ENCODE results near the gene APLP2.
A peak's percentile ranks its signal among the peaks of the same experiment; 100 is the strongest.

APLP2 gene

DNA sequence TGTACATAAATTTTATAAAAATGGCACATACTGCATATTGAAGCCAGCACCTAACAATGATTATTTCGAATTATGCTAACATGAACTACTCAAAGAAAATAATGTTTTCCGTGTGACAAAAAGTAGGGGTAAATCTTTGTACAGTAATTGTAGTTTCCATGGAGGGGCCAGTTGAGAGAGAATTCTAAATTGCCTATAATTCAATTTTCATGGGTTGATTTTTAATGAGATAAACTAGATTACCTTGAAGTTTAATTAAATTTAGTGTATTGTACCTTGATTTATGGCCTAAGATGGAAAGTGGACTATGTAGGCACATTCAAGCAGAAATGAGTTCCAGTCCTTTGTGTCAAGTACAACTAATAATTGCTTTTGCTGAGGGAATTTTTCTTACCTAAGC, 5.0 kb downstream of the APLP2 start:
- Histone ChIP-seq H3K9ac (ENCODE audit: insufficient read length) (no peak overlapping the region), H3K4me3 (no peak overlapping the region), H3K27ac (no peak overlapping the region), H3K36me3 (ENCODE audit: insufficient read depth, low read length) (no peaks in the 10 kb centered on the region; the same call in 1 of the 2 replicates), H3K9me3 (ENCODE audit: low read depth, low read length) (no peaks in the 10 kb centered on the region)
- DNase-seq (ENCODE audit: low read depth, low spot score): no peak
- TF ChIP-seq POLR2AphosphoS5 (IDR thresholded peaks at IDR 0.05; ENCODE audit: borderline replicate concordance, low read depth, low read length) (no peak), EZH2 (IDR thresholded peaks at IDR 0.05) (no peak), FOXP2 (optimal IDR thresholded peaks at IDR 0.05; ENCODE audit: control extremely low read depth, extremely low read length, insufficient read depth) (no peak)

DNA sequence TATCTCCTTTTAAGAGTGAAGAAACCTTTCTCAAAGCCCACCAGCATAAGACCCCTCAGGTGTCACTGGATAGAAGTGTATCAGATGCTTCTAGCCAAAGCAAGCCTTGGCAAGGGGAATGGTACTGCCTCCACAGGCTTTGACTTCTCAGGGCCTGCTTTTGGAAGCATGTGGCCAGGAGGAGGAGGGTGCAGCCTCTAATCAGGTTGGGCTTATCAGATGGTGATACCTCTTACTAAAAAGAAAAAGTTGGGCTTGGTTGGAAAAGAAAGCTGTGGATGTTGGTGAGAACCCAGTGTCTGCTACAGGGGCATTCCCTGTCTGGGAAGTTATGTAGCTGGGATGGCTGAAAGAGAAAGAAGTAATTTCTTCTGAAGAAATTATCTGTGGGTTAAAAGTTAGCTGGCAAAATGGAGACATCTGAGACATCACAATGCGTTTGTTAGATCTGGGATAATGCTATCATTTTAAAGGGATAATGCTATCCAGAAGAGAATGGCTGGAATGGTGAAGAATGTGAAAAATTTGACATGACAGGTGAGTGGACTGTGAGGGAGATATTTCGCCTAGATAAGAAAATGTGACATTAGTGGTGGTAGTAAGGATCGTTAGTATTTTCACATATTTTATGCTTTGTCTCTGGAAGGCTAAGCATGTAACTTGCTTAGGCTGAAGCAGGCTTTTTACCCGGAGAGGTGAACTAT, 7.2 kb downstream of the APLP2 start:
- TF ChIP-seq FOXP2 (optimal IDR thresholded peaks at IDR 0.05; ENCODE audit: control extremely low read depth, extremely low read length, insufficient read depth) (no peak), EZH2 (IDR thresholded peaks at IDR 0.05) (no peak), POLR2AphosphoS5 (IDR thresholded peaks at IDR 0.05; ENCODE audit: borderline replicate concordance, low read depth, low read length) (no peak)
- Histone ChIP-seq H3K9me3 (ENCODE audit: low read depth, low read length) (no peaks in the 10 kb centered on the region), H3K27ac (no peak overlapping the region), H3K36me3 (ENCODE audit: insufficient read depth, low read length) (no peaks in the 10 kb centered on the region; the same call in 1 of the 2 replicates), H3K9ac (ENCODE audit: insufficient read length) (peak overlapping the region; percentile 22), H3K4me3 (no peak overlapping the region)
- no peak for DNase-seq (ENCODE audit: low read depth, low spot score)

DNA sequence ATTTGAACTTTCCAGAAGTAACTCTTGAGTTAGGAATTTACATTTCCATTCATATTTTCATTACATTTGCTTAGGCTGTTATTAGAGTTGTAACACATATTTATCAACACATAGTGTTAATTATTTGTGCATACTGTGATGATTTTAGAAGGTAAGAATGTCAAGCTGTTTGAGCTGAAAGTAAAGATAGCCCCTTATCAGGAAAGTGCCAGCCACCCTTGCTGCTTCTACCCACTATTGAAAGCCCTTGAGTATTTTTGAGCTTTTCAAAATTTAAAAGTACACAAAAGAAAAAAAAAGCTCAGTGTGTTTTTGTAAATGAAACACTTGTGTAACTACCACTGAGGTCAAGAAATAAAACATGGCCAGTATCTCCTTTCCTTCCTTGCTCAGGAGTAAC, 8.0 kb downstream of the APLP2 start:
- Histone ChIP-seq H3K9me3 (ENCODE audit: low read depth, low read length) (no peaks in the 10 kb centered on the region), H3K4me3 (no peak overlapping the region), H3K27ac (peak overlapping the region; percentile 47; the same call in 1 of the 2 replicates), H3K9ac (ENCODE audit: insufficient read length) (peak overlapping the region; percentile 22), H3K36me3 (ENCODE audit: insufficient read depth, low read length) (peaks cover 3% of the 10 kb centered on the region)
- TF ChIP-seq EZH2 (IDR thresholded peaks at IDR 0.05) (no peak), POLR2AphosphoS5 (IDR thresholded peaks at IDR 0.05; ENCODE audit: borderline replicate concordance, low read depth, low read length) (no peak), FOXP2 (optimal IDR thresholded peaks at IDR 0.05; ENCODE audit: control extremely low read depth, extremely low read length, insufficient read depth) (no peak)
- DNase-seq (ENCODE audit: low read depth, low spot score): no peak

DNA sequence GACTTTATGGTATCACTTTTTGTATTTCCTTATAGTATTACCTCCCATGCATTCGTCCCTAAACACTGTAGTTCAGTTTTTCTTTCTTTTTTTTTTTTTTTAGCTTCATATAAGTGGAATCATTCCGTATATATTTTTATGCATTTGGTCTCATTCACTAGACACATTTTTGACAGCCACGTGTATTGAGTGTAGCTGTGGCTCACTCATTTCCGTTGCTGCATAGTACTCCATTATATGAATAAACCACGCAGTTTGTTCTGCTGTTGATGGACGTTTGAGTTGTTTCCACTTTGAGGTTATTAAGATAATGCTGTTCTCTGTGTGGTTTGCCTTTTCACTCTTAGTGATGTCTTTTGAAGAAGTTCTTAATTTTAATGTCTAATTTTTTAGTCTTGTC, 8.4 kb downstream of the APLP2 start:
- Histone ChIP-seq H3K9me3 (ENCODE audit: low read depth, low read length) (no peaks in the 10 kb centered on the region), H3K4me3 (no peak overlapping the region), H3K9ac (ENCODE audit: insufficient read length) (no peak overlapping the region), H3K27ac (no peak overlapping the region), H3K36me3 (ENCODE audit: insufficient read depth, low read length) (peaks cover 3% of the 10 kb centered on the region)
- no peak for TF ChIP-seq FOXP2 (optimal IDR thresholded peaks at IDR 0.05; ENCODE audit: control extremely low read depth, extremely low read length, insufficient read depth)
- no peak for TF ChIP-seq POLR2AphosphoS5 (IDR thresholded peaks at IDR 0.05; ENCODE audit: borderline replicate concordance, low read depth, low read length)
- TF ChIP-seq EZH2 (IDR thresholded peaks at IDR 0.05): no peak
- DNase-seq (ENCODE audit: low read depth, low spot score): no peak

DNA sequence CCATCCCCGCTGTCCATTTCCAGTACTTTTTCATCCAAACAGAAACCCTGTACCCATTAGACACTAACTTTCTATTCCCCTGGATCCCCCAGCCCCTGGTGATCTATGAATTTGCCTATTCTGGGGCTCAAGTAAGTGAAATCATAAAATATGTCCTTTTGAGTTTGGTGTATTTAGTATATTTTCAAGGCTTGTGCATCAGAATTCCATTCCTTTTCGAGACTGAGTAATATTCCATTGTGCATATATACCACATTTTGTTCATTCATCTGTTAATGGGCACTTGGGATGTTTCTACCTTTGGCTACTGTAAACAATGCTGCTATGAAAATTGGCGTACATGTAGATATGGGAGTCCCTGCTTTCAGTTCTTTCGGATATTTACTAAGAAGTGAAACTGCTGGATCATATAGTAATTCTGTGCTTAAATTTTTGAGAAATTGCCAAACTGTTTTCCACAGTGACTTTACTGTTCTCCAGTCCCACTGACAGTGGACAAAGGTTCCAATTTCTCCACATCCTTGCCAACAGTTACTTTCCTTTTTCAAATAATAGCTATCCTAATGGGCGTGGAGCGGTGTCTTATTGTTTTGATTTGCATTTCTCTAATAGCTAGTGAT, 16.1 kb downstream of the APLP2 start:
- Histone ChIP-seq H3K9me3 (ENCODE audit: low read depth, low read length) (no peaks in the 10 kb centered on the region), H3K27ac (no peak overlapping the region), H3K9ac (ENCODE audit: insufficient read length) (no peak overlapping the region), H3K36me3 (ENCODE audit: insufficient read depth, low read length) (peaks cover 3% of the 10 kb centered on the region; the same call in 1 of the 2 replicates), H3K4me3 (no peak overlapping the region)
- TF ChIP-seq POLR2AphosphoS5 (IDR thresholded peaks at IDR 0.05; ENCODE audit: borderline replicate concordance, low read depth, low read length) (no peak), FOXP2 (optimal IDR thresholded peaks at IDR 0.05; ENCODE audit: control extremely low read depth, extremely low read length, insufficient read depth) (no peak), EZH2 (IDR thresholded peaks at IDR 0.05) (no peak)
- no peak for DNase-seq (ENCODE audit: low read depth, low spot score)

DNA sequence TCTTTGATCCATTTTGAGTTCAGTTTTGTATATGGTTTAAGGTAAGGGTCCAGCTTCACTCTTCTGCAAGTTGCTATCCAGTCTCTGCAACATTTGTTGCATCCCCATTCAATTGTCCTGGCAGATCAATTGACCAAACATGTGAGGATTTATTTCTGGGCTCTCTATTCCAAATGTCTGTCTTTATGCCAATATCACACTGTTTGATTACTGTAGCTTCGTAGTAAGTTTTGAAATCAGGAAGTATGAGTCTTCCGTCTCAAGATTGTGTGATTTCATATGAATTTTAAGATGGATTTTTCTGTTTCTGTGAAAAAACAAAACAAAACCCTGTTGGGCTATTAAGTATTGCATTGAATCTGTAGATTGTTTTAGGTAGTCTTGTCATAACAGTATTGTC, 17.0 kb downstream of the APLP2 start:
- no peak for DNase-seq (ENCODE audit: low read depth, low spot score)
- TF ChIP-seq POLR2AphosphoS5 (IDR thresholded peaks at IDR 0.05; ENCODE audit: borderline replicate concordance, low read depth, low read length): no peak
- TF ChIP-seq FOXP2 (optimal IDR thresholded peaks at IDR 0.05; ENCODE audit: control extremely low read depth, extremely low read length, insufficient read depth): no peak
- TF ChIP-seq EZH2 (IDR thresholded peaks at IDR 0.05): no peak
- Histone ChIP-seq H3K9ac (ENCODE audit: insufficient read length) (no peak overlapping the region), H3K36me3 (ENCODE audit: insufficient read depth, low read length) (peaks cover 3% of the 10 kb centered on the region; the same call in 1 of the 2 replicates), H3K9me3 (ENCODE audit: low read depth, low read length) (no peaks in the 10 kb centered on the region), H3K4me3 (no peak overlapping the region), H3K27ac (no peak overlapping the region)

DNA sequence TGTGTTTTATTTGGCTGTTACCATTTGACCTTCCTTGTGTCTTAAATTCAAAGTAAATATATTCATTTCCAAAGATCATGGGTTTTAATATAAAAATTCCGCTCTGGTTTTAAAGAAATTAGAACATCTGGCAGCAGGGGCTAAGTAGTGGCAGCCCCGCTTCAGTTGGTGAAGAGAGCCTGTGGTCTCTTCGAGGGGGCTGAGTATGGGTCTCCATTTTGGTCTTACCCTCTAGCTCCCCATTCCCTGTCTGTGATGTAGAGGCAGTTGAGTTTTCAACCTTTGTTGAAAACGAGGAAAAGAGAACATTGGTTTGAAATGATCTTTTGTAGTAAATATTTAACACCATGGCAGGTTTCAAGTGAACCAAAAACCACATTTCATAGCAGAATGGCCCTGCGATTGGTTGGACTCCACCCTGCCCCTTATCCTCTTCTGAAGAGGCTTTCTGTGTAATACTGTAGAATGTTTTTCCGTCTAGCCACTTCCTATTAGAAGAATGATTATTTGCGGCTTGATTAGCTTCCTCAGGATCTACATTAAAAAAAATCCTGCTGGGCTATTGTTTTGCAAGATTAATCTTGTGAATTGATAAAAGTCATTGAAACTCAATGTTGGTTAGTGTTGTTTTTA, 17.7 kb downstream of the APLP2 start:
- Histone ChIP-seq H3K27ac (peak overlapping the region; percentile 33), H3K4me3 (no peak overlapping the region)

DNA sequence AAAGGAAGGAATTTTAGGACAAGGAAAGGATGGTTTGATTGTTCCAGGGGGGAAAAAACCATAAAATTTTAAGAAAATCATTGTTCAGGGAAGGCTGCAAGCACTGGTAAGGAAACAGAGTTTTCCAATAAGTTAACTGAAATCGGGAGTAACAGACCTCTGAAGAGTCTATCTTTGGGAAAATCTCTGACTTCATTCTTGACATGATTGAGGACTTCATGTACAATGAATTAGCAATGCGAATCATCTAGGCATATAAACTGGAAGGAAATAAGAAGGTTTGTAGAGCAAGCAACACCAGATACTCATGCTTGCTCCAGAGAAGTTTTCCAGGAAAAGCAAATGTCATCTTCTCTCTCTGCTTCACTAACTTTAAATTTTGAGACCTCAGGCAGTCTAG, 18.5 kb downstream of the APLP2 start:
- no peak for DNase-seq (ENCODE audit: low read depth, low spot score)
- no peak for TF ChIP-seq POLR2AphosphoS5 (IDR thresholded peaks at IDR 0.05; ENCODE audit: borderline replicate concordance, low read depth, low read length)
- H3K9ac ChIP-seq (ENCODE audit: insufficient read length): no peak overlapping the region
- H3K36me3 ChIP-seq (ENCODE audit: insufficient read depth, low read length): no peaks in the 10 kb centered on the region
- H3K4me3 ChIP-seq: no peak overlapping the region; the same call in 1 of the 2 replicates
- H3K27ac ChIP-seq: peak overlapping the region; percentile 33; the same call in 1 of the 2 replicates
- H3K9me3 ChIP-seq (ENCODE audit: low read depth, low read length): no peaks in the 10 kb centered on the region

More for the DNA sequence above, 17.7 kb downstream of the APLP2 start:
- H3K9me3 ChIP-seq (ENCODE audit: low read depth, low read length): no peaks in the 10 kb centered on the region
- no peak overlapping the region for H3K9ac ChIP-seq (ENCODE audit: insufficient read length)
- DNase-seq (ENCODE audit: low read depth, low spot score): no peak
- TF ChIP-seq EZH2 (IDR thresholded peaks at IDR 0.05) (no peak), POLR2AphosphoS5 (IDR thresholded peaks at IDR 0.05; ENCODE audit: borderline replicate concordance, low read depth, low read length) (no peak), FOXP2 (optimal IDR thresholded peaks at IDR 0.05; ENCODE audit: control extremely low read depth, extremely low read length, insufficient read depth) (no peak)
- peaks cover 3% of the 10 kb centered on the region; the same call in 1 of the 2 replicates for H3K36me3 ChIP-seq (ENCODE audit: insufficient read depth, low read length)

Measured in SK-N-MC (cell line).